GM12872 (cell line): Measurements from ENCODE around the gene ANKRD39.
A peak's percentile ranks its signal among the peaks of the same experiment; 100 is the strongest.

ENCODE experiments used
- TF ChIP-seq, protein P1 (sequence below): IDR thresholded peaks from 3 replicates; pipeline ENCODE4 v1.5.1; 2011; ENCODE audit warnings: low read depth, mild to moderate bottlenecking, low read length, moderate library complexity; ENCODE audit not compliant: insufficient read depth

Gene ANKRD39, protein sequence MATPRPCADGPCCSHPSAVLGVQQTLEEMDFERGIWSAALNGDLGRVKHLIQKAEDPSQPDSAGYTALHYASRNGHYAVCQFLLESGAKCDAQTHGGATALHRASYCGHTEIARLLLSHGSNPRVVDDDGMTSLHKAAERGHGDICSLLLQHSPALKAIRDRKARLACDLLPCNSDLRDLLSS

DNA sequence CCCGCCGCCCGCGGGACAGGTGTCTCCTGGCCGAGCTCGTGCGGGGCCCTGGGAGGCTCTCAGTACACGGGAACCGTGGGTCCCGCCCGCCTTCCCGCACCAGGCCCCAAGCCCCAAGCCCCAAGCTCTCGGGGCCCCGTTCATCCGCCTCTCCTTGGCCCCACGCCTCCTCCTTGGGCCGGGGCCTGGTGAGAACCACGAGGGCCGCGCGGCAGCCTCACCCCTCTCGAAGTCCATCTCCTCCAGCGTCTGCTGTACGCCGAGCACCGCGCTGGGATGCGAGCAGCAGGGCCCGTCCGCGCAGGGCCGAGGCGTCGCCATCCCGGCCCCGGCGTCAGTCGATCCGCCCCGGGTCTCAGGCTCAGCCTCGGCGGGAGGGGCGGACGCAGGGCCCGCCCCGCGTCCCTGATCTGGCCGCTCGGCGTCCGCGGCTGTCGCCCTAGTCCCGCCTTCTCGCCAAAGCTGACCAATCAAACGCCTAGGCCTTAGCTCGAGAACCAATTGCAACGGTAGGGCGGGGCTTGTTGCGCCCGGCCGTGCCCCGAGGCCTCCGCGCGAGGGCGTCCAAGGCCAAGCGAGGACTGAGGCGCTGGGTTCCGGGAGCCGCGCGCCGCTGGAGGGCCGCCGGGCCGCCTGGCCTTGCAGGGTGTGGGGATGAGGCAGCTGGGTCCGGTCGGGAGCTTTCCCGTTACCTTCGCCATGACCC lies at the start of gene ANKRD39:
TSS of gene ANKRD39 (minus strand) at position 350 of the 706 bp plus-strand sequence. CDS start at position 321, 29 bp downstream.
- TF ChIP-seq, protein P1, sequence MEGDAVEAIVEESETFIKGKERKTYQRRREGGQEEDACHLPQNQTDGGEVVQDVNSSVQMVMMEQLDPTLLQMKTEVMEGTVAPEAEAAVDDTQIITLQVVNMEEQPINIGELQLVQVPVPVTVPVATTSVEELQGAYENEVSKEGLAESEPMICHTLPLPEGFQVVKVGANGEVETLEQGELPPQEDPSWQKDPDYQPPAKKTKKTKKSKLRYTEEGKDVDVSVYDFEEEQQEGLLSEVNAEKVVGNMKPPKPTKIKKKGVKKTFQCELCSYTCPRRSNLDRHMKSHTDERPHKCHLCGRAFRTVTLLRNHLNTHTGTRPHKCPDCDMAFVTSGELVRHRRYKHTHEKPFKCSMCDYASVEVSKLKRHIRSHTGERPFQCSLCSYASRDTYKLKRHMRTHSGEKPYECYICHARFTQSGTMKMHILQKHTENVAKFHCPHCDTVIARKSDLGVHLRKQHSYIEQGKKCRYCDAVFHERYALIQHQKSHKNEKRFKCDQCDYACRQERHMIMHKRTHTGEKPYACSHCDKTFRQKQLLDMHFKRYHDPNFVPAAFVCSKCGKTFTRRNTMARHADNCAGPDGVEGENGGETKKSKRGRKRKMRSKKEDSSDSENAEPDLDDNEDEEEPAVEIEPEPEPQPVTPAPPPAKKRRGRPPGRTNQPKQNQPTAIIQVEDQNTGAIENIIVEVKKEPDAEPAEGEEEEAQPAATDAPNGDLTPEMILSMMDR: peak; percentile 74

GRCh38 chr2:96906729-96907114 lies 48.9 kb upstream of the ANKRD39 start:
- TF ChIP-seq, protein P1: no peak

DNA sequence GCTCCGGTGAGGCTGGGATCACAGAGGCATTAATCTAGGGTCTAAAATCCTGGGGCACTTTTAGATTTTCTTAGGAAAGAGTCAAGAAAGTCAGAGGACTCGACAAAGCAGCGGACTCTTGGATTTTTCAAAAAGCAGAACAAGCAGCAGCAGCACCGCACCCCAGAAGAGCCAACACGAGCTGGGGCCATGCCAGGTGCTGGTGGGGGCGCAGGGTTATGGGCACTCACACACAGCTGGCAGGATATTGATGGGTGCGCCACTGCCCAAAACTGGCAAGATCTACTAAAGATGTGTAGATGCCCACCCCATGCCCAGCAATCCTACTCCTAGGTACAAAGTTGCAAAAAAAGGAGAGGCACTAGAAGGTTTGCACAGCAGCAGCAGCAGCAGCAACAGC lies 46.0 kb upstream of the ANKRD39 start:
- TF ChIP-seq, protein P1: no peak

DNA sequence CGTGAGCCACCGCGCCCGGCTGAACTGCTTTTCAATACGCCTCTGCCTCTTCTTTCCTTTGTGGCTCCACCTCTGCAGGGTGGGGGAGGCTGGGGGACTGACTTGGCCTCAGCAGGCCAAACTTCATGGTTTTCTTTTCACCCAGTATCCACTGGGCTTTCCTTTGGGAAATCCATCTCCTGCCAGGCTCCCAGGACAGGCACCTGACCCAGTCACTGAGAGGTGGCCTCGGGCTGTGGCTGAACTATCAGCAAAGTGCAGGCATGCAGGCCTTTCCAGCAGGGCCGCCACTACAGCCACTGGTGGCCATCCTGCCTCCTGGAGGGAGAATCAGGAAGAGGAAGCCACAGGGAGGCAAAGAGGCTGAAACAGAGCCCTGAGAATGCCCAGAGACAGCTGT lies 45.5 kb upstream of the ANKRD39 start:
- TF ChIP-seq, protein P1: no peak

GRCh38 chr2:96900237-96900636 lies 42.4 kb upstream of the ANKRD39 start:
- TF ChIP-seq, protein P1: no peak

- TF ChIP-seq, protein P1: no peak
Measured at GRCh38 chr2:96899413-96899741, 41.6 kb upstream of the ANKRD39 start.

DNA sequence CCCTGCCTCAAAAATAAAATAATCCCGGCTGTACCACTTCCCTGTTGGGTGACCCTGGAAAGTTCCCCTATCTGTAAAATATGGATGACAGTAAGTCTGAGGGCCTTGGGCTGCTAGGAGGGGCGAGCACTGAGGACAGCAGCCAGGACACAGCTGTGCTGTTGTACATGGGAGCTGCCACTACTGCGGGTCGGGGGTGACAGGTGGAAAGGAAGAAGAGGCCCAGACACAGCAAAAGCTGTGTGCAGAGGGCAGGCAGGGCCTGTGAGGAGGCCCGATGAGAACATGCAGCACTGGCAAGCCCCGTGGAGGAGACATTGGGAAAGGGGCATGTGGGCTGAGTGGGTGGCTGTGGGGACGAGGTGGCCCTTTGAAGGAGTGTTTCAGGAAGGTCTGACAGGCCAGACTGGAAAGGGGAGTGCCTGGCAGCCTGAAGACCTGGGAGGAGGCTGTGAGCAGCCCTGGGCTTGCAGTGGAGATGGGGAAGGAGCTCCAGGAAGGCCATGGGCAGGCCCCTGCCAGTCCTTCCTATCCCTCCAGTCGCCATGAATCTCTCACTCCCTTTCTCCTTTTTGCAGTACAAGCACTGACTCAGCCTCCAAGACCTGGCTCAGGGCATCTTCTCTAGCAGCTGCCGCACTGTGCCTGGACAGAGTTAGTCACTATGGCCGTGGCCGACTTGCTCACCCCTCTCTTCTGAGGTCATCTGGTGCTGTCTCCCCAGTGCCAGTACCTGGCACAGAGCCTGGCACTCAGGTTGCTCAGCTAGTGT lies 41.0 kb upstream of the ANKRD39 start:
- TF ChIP-seq, protein P1: no peak
